ENCODE results near the gene SAMD5. TPM values are rescaled to one million over a fixed set of nuclear protein-coding genes. Genes with fewer than 3 reads are reported as not detected.

SAMD5 gene
- total RNA-seq, 6 donors from 2014 or later, result 4.1 to 10.8 (median 5.6) TPM

DNA sequence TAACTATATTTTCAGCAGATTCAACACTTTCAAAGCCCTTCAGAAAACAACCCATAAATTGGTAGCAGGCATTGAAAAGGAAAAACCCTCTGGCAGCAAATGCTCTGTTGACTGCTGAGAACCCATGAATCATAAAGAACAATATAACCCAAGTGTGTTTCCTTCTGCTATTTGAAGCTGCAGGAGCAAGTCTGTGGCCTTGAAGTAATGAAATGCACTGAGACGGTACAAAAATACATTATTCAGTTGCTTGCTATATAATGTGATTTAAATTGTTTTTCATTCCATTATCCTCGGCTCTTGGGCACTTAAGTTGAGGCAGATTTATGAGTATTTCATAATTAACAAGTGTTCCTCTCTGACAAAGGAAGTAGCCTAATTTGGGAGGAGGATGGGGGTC is 40.6 kb upstream of the SAMD5 start:
- 52 to 55% methylated on average over 2 of the region's 2 CpGs for WGBS, 2 donors

DNA sequence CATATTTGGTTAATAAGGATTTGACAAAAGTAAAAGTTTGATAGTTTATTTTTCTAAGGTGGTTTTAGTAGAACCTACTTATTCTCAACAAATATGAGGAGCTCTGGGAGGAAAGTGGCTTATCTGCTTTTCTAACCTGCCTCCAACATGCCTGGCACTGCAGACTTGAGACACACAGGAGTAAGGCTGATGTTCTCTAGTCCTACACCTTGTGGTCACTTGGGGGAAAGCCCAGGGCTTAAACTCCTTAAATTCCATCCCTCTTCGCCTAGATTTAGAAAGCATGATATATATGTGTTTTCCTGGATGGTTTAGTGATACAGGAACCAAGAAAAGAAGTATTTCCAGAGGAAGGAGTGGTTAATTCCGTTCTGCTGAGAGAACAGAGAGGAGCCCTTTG is 39.9 kb upstream of the SAMD5 start:
- peaks cover 0 to 5% (median 2%) of the 10 kb centered on the region in 4 donors for H3K9me3 ChIP-seq
- no peaks in the 10 kb centered on the region for H3K27me3 ChIP-seq
- ATAC-seq (ENCODE audit: low FRiP score in 2 of 2) (no peak), DNase-seq (no peak)
- H3K4me3 ChIP-seq, result no peak overlapping the region
- no peak overlapping the region for H3K27ac ChIP-seq
- 71 to 73% methylated on average over 2 of the region's 2 CpGs for WGBS, 2 donors
- H3K36me3 ChIP-seq, result no peaks in the 10 kb centered on the region
- no peak for TF ChIP-seq EP300 (IDR thresholded peaks at IDR 0.05)
- TF ChIP-seq CTCF (IDR thresholded peaks at IDR 0.05), result no peak
- TF ChIP-seq POLR2A (IDR thresholded peaks at IDR 0.05), result no peak
- TF ChIP-seq POLR2AphosphoS5 (IDR thresholded peaks at IDR 0.05), result no peak
- H3K4me1 ChIP-seq, result no peaks in the 10 kb centered on the region

More for the DNA sequence above, 40.6 kb upstream of the SAMD5 start:
- Histone ChIP-seq H3K27ac (no peak overlapping the region), H3K27me3 (no peaks in the 10 kb centered on the region), H3K36me3 (no peaks in the 10 kb centered on the region), H3K4me3 (no peak overlapping the region), H3K9me3 (no peaks in the 10 kb centered on the region), H3K4me1 (no peaks in the 10 kb centered on the region)
- TF ChIP-seq POLR2A (IDR thresholded peaks at IDR 0.05), result no peak
- no peak for TF ChIP-seq POLR2AphosphoS5 (IDR thresholded peaks at IDR 0.05)
- TF ChIP-seq CTCF (IDR thresholded peaks at IDR 0.05), result no peak
- TF ChIP-seq EP300 (IDR thresholded peaks at IDR 0.05), result no peak
- no peak for DNase-seq
- ATAC-seq (ENCODE audit: low FRiP score in 2 of 2), result no peak

- DNase-seq (no peak), ATAC-seq (ENCODE audit: low FRiP score in 2 of 2) (no peak)
- TF ChIP-seq CTCF (IDR thresholded peaks at IDR 0.05), result no peak
- TF ChIP-seq EP300 (IDR thresholded peaks at IDR 0.05), result no peak
- TF ChIP-seq POLR2A (IDR thresholded peaks at IDR 0.05), result no peak
- TF ChIP-seq POLR2AphosphoS5 (IDR thresholded peaks at IDR 0.05), result no peak
Measured at GRCh38 chr6:147479857-147480256, 28.6 kb upstream of the SAMD5 start.

GRCh38 chr6:147486683-147487082 is 21.8 kb upstream of the SAMD5 start:
- Histone ChIP-seq H3K4me1 (no peaks in the 10 kb centered on the region), H3K27ac (no peak overlapping the region), H3K4me3 (no peak overlapping the region), H3K27me3 (no peaks in the 10 kb centered on the region), H3K36me3 (no peaks in the 10 kb centered on the region), H3K9me3 (no peaks in the 10 kb centered on the region)
- no peak for DNase-seq
- no peak for TF ChIP-seq POLR2AphosphoS5 (IDR thresholded peaks at IDR 0.05)
- TF ChIP-seq EP300 (IDR thresholded peaks at IDR 0.05), result no peak
- no peak for TF ChIP-seq CTCF (IDR thresholded peaks at IDR 0.05)
- no peak for TF ChIP-seq POLR2A (IDR thresholded peaks at IDR 0.05)
- no peak for ATAC-seq (ENCODE audit: low FRiP score in 2 of 2)

More at GRCh38 chr6:147479857-147480256, 28.6 kb upstream of the SAMD5 start:
- H3K36me3 ChIP-seq, result no peaks in the 10 kb centered on the region
- H3K9me3 ChIP-seq, result no peaks in the 10 kb centered on the region
- no peak overlapping the region for H3K4me3 ChIP-seq
- H3K4me1 ChIP-seq, result no peaks in the 10 kb centered on the region
- no peaks in the 10 kb centered on the region for H3K27me3 ChIP-seq
- 73 to 78% methylated on average over 2 of the region's 2 CpGs for WGBS, 2 donors
- no peak overlapping the region for H3K27ac ChIP-seq

GRCh38 chr6:147497472-147497871 is 11.0 kb upstream of the SAMD5 start:
- peaks cover 0 to 8% (median 2%) of the 10 kb centered on the region in 4 donors for H3K9me3 ChIP-seq
- H3K36me3 ChIP-seq, result no peaks in the 10 kb centered on the region
- H3K27me3 ChIP-seq, result no peaks in the 10 kb centered on the region
- ATAC-seq (ENCODE audit: low FRiP score in 2 of 2), result no peak
- H3K4me3 ChIP-seq, result no peak overlapping the region
- no peak overlapping the region for H3K27ac ChIP-seq
- H3K4me1 ChIP-seq, result no peaks in the 10 kb centered on the region
- 96 to 100% methylated on average over 1 of the region's 1 CpG for WGBS, 2 donors
- TF ChIP-seq CTCF (IDR thresholded peaks at IDR 0.05) (no peak), POLR2AphosphoS5 (IDR thresholded peaks at IDR 0.05) (no peak), POLR2A (IDR thresholded peaks at IDR 0.05) (no peak)
- no peak for DNase-seq
